NCI-H1417 (cell line): Measurements from ENCODE around the gene ASB2.

Experiments
- DNase-seq, 3 experiments: peaks; one replicate each; lab custom pipeline; 2025; lab: John Stamatoyannopoulos, UW

The ASB2 gene

DNA sequence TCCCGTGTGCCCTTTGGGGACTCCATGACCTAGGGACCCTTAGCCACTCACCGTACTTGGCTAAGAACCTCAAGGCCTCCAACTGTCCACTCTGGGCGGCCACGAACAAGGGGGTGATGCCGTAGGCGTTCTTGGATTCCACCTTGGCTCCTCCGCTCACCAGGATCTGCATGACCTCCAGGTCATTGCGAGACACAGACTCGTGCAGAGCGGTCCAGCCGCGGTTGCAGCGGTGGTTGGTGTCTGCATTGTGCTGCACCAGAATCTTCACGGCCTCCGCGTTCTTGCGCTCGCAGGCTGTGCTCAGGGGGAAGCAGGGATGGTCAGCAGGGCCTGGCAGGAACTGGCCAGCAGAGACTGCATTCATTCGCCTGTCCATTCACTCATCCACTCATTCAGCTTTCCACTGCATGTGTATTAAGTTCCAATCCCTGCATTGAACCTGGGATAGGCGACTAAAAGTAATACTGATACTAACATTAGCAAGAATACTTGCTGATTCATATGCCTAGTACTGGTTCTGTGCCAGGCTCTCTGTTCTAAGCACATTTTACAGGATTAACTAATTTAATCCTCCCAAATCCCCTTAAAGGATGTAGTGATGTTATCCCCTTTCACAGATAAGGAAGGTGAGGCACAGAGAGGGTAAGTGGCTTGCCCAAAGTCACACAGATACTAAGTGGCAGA is 25.3 kb downstream of the ASB2 start:
- no peak for DNase-seq

DNA sequence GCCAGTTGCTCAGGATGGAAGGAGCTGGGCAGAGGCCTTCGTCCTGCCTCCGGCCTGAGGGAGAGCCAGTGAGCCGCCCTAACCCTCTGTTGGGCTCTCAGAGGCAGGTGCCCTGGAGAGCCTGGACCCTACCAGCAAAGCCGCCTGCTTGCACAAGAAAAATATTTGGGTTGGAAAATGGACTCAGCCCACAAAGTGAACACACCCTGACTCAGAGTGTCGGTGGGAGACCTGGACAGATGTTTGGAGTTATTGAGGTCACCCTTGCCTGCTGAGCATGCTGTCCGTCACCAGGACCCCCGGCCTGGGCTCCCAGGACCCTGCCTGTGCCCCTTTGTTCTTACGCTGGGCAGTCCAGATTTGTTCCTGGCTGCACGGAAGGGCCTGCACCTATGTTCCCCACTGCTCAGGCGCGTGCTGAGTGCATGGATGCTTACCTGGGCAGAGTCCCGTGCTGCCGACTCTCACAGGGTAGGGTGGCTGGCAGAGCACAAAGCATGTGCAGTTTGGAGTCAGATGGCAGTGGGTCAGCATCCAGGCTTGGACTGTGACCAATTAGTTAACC is 26.8 kb downstream of the ASB2 start:
- no peak for DNase-seq

DNA sequence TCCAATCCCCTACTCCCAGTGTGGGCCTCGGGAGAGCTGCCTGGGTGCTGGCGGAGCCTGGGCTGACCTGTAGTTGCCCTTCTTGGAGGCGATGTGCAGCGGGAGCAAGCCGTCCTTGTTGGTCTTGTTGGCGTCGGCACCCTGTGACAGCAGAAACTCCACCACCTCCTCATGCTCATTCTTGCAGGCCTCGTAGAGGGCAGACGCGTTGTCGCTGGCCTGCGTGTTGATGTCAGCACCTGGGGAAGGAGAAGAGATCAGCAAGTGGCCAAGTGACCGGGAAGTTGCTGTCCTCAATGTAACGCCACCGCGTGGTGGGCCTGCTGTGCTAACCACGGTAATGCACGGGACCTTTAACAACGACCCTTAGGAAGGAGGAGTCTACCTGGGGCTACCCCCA is 29.1 kb downstream of the ASB2 start:
- DNase-seq, result no peak

DNA sequence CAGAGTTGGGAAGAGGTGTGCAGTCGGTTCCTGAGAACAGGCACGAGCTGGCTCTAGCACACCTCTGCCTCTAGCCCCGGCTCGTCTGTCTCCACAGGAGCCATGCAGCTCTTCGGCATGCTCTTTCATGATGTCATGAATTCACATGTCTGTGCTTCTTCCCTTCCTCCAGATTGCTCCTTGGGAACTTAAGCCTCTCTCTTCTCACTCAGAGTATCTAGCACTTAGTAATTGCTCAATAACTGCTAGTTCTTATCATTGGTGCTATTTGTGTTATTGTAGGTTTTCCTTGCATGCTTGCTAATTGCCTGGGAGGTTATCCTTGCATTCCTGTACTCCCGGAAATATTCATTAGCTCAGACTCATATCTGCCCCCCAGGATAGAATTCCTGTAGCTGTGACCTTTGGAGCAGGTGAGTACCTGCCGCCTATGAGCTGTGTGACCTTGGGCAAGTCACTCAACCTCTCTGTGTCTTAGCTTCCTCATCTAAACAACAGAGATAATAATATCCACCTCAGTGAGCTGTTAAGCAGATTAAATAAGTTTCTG is 29.8 kb downstream of the ASB2 start:
- DNase-seq, result no peak

DNA sequence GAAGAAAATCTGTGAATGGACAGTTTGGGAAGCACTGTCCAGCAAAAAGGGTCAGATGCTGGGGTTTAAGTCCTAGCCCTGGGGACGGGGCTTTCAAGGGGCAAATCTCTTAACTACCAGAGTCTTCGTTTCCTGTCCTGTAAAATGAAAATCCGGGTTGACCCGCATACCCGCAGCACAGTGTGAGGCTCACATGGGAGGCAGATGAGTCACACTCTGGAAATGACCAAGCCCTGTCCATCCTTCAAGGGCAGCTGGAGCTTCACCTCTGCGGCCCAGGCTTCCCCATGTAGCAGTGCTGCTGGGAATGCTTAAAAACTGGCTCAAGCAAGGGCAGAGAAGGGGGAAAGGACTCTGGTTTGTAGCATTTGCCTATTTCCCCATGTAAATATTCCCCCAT is 30.3 kb downstream of the ASB2 start:
- no peak for DNase-seq

DNA sequence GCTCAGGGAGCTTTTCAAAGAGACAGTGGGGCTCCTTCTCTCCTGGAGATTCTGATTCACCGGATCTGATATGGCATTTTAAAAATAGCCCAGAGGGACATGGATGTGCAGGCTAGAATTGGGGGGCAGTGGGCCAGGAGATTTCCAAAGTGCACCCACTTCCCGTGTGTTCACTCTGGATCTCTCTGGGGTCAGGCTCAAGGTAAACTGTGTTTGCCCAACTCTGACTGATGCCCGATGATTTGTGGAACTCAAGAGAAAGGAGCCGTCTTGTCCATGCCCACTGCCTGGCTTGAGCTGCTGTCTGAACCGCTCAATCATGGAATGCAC is 31.3 kb downstream of the ASB2 start:
- DNase-seq, result no peak

DNA sequence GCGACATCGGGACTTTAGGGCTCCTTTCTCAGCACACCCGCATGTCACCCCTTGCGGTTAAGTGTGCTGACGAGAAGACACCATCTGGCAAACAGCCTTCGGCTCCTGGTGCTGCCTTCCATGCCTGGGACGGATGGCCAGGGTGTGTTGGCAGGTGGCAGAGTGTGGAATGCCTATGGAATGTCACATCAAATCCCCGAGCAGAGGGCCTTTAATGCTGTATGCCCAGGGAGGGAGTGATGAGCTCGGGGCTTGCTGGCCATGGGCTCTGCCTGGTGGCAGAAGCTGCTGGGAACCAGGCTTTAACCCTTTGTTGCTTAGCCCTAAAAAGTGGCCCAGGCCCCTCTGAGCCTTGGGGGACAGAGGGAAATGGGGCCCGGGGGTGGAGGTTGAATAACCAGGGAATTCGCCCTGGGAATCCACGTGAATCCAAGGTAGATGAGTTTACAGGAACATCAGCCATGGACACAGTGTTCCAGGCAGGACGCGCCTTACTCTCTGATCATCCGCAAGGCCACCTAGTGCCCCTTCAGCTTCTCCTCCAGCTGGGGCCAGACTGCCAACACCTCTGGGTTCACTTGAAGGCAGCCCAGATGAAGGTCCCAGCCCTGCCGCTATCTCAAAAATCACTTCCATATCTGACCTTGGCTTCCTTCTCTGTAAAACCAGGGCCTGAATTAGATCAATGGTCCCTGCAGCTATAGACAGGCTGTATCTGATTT is 31.9 kb downstream of the ASB2 start:
- no peak for DNase-seq

DNA sequence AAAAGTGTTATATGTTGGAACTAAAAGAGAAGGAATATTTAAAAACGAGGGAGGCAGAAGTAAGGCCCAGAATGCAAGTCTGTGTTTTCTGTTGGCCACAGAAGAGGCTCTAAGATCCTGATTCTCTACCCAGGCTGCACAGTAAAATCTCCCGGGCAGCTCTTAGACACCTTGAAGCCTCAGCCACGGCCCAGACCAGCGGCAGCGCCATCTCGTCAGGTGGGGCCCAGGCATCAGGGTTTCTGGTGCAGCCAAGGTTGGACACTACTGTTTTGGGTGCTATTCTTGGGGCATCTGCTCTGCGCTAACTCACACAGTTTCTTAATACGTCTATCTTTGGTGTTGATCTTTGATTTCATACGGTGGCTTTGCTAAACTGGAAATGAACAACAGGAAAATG is 32.4 kb downstream of the ASB2 start:
- no peak for DNase-seq

DNA sequence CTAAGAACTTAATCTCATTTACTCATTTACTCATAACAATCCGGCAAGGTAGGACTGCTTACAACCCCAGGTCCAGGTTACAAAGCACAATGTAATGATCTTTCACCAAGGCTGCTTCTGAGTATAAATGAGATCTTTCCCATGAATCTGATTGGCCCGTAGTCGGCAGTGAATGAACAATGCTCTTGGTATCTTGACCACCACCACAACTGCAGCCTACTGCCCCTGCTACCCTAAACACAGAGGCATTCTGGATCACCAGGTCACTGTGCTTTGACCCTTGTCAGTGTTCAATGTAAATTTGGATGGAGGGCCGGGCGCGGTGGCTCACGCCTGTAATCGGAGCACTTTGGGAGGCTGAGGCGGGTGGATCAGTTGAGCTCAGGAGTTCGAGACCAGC is 33.3 kb downstream of the ASB2 start:
- no peak for DNase-seq

DNA sequence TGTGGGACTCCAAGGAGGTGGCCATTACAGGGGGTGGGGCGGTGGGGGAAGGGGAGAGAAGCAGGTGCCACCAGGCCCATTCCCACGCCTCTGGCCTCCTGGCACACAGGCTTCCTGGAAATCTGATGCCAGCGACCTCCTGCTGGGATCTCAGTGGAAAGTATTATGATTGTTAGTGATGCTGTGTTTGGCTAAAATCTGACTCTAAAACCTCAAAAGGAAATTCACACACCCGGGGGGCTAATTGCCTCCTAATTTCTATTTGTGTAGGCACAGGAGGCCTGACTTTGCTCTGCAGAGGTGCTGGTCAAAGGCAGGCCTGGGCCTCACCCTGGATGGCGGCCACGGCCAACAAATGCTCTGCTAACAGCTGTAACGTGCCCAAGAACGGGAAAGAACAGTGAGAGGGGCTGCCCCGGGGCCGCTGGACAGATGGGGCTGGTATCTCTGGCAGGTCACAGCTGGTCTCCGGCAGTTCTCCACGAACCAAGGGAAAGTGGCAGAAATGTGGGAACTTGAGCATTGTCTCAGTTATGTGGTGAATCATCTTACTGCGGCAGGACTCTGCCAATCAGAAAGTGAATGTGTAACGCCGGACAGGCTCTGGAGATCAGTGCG is 35.0 kb downstream of the ASB2 start:
- peak; percentile 40 to 100 (median 98) for DNase-seq

DNA sequence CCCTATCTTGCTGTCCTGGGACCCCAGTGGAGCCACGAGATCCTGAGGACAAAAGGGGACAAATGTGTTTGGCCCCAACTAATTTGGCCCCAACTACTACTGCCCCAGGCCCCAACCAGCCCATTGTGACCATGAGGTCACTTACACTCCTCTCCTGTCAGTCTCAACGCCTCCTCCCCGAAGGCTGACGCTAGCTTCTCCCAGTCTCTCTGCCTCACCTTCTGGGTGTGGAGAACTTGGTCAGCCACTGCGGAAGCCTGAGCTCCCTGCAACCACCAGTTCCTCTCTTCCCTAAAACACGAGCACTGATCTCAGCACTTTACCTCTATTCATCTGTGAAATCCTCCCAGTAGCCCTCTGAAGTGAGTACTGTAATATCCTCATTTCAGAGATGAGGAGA is 35.9 kb downstream of the ASB2 start:
- DNase-seq, result no peak

DNA sequence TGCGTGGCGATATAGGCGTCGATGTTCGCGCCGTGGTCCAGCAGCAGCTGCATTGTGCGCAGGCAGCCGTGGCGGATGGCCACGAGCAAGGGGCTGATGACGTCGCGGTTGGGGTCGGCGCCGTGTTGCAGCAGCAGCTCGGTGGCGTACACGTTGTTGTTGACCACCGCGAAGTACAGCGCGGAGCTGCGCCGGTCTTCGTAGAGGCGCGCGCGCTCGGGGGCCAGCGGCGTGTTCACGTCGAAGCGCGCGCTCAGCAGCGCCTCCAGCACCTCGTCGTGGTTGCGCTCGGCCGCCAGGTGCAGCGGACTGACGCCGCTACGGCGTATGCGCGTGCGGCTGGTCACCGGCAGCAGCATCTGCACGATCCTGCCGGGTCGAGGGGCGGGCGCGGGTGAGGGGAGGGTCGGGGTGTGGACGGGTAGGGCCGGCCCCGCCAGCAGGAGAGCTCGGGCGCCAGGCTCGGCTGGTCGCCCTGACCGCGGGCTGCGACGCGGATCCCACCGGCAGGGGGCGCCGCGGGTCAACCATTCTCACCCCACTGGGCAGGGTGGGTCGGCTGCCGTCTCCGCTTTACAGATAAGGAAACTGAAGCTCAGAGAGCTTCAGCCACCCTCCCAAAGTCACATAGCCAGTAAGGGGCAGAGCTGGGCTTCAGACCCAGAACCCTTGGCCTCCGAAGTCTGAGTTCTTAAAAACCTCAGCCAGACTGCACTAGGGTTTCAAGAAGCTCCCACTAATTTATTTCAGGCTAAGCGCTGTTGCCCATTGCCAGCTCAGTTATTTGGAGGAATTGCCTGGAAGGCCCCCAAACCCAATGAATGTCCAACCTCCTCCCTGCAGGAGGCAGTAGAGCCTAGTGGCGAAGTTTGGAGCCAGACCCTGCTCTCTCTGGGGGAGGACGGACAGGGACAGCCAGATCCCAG is 36.8 kb downstream of the ASB2 start:
- peak in 1 of 3 experiments; percentile 67 for DNase-seq

DNA sequence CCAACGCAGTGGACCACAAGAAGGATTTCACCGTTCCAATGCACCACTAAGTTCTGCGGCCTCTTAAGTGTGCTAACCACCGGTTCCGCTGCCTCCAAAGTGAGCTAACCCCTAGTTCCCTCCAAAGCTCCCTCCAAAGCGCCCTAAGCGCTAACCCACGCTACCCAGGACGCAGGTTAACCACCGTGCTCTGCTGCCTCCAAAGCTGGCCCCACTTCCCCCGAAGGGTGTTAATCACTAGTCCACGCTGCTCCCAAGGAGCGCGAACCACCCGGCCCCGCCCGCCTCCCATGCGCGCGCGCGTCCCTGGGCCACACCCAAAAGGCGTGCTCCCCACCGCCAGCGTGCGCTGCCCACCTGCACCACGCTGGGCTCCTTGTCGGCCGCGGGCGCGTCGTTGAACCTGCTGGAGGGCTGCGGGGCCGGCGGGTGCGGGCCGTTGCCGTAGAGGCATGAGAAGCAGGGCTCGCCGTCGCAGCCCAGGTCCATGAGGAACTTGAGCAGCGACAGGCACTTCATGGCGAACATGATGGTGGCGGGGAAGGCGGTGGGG is 37.5 kb downstream of the ASB2 start:
- no peak for DNase-seq

DNA sequence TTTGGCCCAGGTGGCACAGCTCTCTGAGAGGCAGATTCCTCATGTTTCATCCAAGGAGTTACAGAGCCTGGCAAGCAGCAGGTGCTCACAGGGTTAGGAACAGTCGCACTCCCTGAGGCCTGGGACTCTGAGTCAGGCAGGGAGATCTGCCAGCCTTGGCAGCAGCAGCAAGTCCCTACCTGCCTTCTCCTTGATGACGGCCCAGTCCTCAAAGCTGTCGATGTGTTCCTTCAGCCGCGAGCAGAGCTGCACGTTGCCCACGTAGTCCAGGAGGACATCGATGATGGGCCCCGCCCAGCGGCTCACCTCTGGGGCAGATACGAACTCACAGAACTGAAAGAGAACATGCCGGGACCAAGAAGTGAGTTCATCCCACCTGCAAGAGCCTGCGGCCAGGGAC is 38.9 kb downstream of the ASB2 start:
- DNase-seq, result no peak

DNA sequence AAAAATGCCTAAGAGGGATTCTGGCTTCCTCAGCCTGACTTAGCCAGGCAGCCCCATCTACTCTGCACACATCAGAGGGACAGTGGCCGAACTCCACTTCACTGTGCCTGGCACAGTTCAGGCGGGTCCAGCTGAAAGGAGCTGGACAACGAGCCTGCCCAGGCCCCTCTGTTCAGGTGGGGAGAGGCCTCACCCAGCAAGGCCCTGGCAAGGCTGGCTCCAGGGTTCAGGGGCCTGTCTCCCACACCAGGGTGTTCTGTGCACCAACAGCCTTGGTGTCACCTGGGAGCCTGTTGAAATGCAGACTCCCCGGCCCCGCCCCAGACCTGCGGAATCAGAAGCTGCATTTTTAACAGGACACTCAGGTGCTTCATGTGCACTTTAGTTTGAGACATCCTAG is 39.4 kb downstream of the ASB2 start:
- DNase-seq, result no peak

DNA sequence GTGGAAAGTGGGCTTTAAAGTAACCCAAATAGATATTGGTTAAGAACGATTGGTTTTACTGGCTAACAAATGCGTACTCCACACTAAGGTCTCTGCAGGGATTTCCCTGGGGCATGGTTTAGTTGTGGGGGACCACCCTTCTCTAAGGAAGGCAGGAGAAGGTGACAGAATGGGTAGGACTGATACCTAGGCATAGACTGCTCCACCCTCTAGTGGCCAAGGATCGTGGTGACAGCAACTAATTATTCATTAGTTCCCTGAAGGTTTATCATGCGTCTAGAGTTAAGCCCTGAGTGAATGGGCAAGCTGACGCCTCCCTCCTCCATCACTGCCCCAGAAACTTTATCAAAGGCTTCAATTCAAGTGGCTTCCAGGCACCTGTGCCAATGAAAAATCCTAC is 40.1 kb downstream of the ASB2 start:
- DNase-seq, result peak; percentile 11 to 60 (median 34)

DNA sequence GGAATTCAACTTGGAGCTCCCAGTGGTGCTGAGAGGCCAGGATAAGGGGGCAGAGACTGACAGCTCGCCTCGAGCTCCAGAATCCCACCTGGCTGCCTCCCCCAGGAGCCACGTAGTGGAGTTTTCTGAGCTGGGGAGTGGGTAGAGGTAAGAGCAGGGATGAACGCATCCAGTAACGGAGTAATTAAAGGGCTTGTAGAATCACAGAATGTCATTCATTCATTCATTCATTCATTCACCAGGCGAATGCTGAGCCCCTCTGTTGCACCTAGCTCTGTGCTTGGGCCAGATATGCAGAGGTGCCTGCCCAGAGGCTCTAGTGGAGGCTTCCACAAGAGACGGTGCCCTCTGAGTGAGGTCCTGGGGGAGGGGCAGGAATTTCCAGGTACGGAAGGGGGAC is 41.2 kb downstream of the ASB2 start:
- DNase-seq, result no peak

DNA sequence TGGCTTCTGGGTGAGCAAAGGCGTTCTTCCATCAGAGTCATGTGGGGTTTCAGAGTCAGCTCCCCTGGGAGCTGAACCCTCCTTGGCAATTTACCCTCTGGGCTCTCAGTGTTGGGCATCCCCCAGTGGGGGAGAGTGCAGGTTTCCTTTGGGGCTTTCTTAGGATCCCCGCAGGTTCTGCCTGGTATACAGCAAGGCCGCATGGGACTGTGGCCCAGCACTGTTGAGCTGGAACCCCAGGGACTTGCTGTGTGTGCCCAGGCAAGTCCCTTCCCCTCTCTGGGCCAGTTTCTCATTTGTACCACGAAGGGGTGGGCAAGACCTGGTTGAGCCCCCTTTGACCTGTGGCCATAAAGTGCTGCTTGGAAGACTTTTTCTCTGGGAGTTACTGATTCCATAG is 43.7 kb downstream of the ASB2 start:
- no peak for DNase-seq

DNA sequence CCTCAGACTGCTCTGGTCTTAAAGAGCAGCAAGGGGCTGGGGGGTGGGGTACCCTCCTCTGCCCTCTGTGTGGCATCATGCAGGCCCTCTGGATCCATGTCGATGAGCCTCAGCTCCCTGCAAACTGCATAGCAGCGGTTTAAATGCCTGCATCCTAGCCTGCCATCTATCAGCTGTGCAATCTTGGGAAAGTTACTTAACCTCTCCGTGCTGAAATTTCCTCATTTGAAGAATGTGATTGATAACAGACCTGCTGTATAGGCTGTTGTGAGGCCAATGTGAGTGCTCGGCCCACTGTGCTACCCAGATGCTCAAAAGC is 45.4 kb downstream of the ASB2 start:
- DNase-seq, result no peak

DNA sequence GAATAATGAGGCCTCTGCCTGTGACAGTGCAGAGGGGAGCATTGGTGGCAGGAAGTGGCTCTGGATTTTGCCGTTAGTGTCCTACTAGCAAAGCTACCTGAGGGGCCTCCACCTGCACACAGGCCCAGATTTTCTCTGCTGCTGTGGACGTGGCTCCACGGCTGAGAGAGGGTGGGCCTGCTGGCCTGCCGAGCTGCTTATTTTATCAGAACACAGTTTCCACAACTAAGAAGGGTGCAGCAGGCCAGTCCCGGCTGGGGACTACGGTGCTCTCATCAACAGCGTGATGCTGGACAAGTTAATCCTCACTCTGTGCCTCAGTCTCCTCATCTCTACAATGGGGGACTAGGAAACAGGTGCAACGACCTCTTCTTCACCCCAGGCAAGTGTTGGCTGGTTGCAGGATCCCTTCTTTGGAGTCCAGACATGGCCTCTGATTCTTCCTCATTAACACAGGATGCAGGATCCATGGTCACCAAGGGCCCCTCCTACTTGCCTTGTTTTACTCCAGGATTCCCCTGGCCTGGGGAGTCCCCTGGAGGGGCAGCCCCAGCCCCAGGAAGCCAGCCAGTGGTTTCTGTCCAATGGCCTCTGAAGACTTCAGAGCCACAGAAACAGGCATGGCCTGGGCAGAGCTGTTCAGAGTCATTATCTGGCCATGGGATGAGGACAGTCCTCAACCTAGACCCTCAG is 45.9 kb downstream of the ASB2 start:
- DNase-seq, result no peak

DNA sequence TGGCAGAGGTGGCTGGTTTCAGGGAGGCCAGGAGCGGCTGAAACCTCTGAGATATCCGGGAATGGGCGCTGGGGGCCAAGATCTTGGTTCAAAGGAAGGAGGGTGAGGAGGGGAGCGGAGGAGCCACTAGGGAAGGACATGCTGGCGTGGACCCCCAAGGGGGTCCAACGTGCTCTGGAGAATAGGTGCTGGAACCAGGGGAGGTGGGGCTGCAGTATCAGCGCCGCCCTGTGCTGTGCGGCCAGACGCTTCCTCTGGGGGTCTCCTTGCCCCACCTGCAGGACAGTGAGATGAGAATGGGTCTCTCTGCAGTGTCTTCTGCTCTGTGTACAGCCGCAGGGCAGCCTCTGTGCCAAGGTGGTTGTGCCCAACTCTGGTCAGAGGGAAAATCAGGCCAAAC is 46.7 kb downstream of the ASB2 start:
- no peak for DNase-seq
